ENCODE results near the gene IRX3.

The IRX3 gene

GRCh38 chr16:54303613-54304012 is 17.0 kb upstream of the IRX3 start:
- Histone ChIP-seq H3K9ac (ENCODE audit: insufficient read length) (no peak overlapping the region), H3K36me3 (ENCODE audit: insufficient read depth, low read length) (no peaks in the 10 kb centered on the region), H3K27ac (no peak overlapping the region), H3K4me3 (no peak overlapping the region), H3K9me3 (ENCODE audit: low read depth, low read length) (no peaks in the 10 kb centered on the region)
- no peak for TF ChIP-seq FOXP2 (optimal IDR thresholded peaks at IDR 0.05; ENCODE audit: control extremely low read depth, extremely low read length, insufficient read depth)
- TF ChIP-seq EZH2 (IDR thresholded peaks at IDR 0.05) = no peak
- TF ChIP-seq POLR2AphosphoS5 (IDR thresholded peaks at IDR 0.05; ENCODE audit: borderline replicate concordance, low read depth, low read length) = no peak
- DNase-seq (ENCODE audit: low read depth, low spot score) = no peak

DNA sequence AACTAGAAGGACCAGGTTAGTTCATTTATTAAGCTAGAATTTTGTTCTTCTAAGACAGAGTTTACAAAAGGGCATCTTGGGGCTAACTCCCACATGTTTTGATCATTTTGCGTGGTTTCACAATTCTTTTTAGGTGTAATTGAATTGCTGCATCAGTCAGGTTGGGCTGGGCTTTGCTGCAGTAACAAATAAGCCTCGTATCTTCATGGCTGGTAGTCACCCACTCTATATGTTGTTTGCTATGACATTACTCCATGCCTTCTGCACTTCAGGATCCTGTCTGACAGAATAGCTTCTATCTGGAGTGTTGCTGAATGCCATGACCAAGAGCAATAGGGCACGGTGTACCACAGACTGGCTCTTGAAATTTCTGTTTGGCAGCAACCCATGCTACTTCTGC is 10.6 kb upstream of the IRX3 start:
- Histone ChIP-seq H3K36me3 (ENCODE audit: insufficient read depth, low read length) (no peaks in the 10 kb centered on the region), H3K4me3 (no peak overlapping the region), H3K9ac (ENCODE audit: insufficient read length) (no peak overlapping the region), H3K27ac (no peak overlapping the region), H3K9me3 (ENCODE audit: low read depth, low read length) (no peaks in the 10 kb centered on the region)
- TF ChIP-seq EZH2 (IDR thresholded peaks at IDR 0.05) (no peak), FOXP2 (optimal IDR thresholded peaks at IDR 0.05; ENCODE audit: control extremely low read depth, extremely low read length, insufficient read depth) (no peak), POLR2AphosphoS5 (IDR thresholded peaks at IDR 0.05; ENCODE audit: borderline replicate concordance, low read depth, low read length) (no peak)
- no peak for DNase-seq (ENCODE audit: low read depth, low spot score)

DNA sequence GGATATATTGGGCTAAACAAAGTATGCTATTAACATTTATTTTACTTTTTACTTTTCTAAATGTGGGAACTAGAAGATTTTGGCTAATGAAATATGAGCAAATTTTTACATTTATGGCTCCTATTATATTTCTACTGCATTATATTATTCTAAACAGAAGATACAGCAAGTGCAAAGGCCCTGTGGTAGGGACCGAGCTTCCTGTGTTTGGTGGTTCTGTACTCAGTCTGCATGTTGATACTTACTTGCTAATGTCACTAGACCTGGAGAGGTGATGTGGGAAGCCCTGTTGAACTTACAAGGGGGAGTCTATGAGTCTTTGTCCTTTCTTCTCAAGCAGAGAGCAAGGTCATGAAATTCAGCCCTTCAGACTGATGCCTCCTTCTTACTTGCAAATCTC is 10.0 kb upstream of the IRX3 start:
- H3K9me3 ChIP-seq (ENCODE audit: low read depth, low read length) = no peaks in the 10 kb centered on the region
- H3K9ac ChIP-seq (ENCODE audit: insufficient read length) = no peak overlapping the region
- H3K4me3 ChIP-seq = no peak overlapping the region
- H3K27ac ChIP-seq = no peak overlapping the region
- no peak for TF ChIP-seq EZH2 (IDR thresholded peaks at IDR 0.05)
- TF ChIP-seq FOXP2 (optimal IDR thresholded peaks at IDR 0.05; ENCODE audit: control extremely low read depth, extremely low read length, insufficient read depth) = no peak
- no peak for TF ChIP-seq POLR2AphosphoS5 (IDR thresholded peaks at IDR 0.05; ENCODE audit: borderline replicate concordance, low read depth, low read length)
- no peaks in the 10 kb centered on the region for H3K36me3 ChIP-seq (ENCODE audit: insufficient read depth, low read length)
- DNase-seq (ENCODE audit: low read depth, low spot score) = no peak

DNA sequence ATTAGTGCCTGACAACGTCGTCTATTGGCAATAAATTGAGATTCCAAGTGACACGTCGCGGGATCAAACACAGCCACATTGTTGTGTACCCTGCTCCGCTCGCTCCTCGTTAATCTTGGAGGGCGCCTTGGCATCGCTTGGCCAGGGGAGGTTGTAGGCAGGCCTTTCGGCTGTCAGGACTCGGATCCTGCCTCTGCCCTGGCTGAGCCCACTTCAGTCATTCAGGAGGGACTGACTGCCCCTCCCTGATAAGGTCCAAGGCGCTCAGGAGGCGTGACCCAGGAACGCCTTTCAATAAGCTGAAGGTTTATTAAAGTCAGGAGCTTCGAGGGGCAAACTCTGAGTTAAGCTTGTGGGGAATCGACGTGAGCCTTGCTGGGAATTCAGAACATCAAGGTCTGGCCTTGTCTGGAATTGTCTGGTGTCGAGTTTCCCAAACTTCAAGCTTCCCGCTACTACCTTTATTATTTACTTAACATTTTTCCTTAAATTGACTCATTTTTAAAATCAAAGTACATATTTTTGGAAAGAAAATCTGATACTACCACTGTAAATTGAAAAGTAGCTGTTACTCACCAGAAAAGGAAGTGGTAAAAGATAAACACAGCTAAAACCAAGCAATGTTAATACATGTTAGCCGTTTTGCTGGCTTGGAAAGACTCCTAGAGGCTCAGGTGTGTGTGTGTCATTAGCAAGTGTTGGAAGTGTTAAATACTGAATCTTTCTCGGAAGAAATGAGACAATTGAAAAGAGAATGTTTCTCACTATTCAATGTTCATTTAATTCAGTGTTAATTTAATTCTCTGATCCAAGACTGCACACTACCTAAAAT is 5.3 kb upstream of the IRX3 start:
- Histone ChIP-seq H3K4me3 (no peak overlapping the region), H3K9ac (ENCODE audit: insufficient read length) (no peak overlapping the region), H3K36me3 (ENCODE audit: insufficient read depth, low read length) (no peaks in the 10 kb centered on the region), H3K9me3 (ENCODE audit: low read depth, low read length) (no peaks in the 10 kb centered on the region), H3K27ac (no peak overlapping the region)
- TF ChIP-seq POLR2AphosphoS5 (IDR thresholded peaks at IDR 0.05; ENCODE audit: borderline replicate concordance, low read depth, low read length) (no peak), FOXP2 (optimal IDR thresholded peaks at IDR 0.05; ENCODE audit: control extremely low read depth, extremely low read length, insufficient read depth) (no peak), EZH2 (IDR thresholded peaks at IDR 0.05) (no peak)
- no peak for DNase-seq (ENCODE audit: low read depth, low spot score)

- no peak for DNase-seq (ENCODE audit: low read depth, low spot score)
- no peak overlapping the region for H3K27ac ChIP-seq
- no peak overlapping the region for H3K4me3 ChIP-seq
Measured at GRCh38 chr16:54290833-54291655, 4.5 kb upstream of the IRX3 start.

GRCh38 chr16:54289945-54290832 is 3.6 kb upstream of the IRX3 start:
- H3K4me3 ChIP-seq = no peak overlapping the region

More at GRCh38 chr16:54290833-54291655, 4.5 kb upstream of the IRX3 start:
- TF ChIP-seq EZH2 (IDR thresholded peaks at IDR 0.05) (no peak), FOXP2 (optimal IDR thresholded peaks at IDR 0.05; ENCODE audit: control extremely low read depth, extremely low read length, insufficient read depth) (no peak), POLR2AphosphoS5 (IDR thresholded peaks at IDR 0.05; ENCODE audit: borderline replicate concordance, low read depth, low read length) (no peak)
- Histone ChIP-seq H3K36me3 (ENCODE audit: insufficient read depth, low read length) (no peaks in the 10 kb centered on the region), H3K9ac (ENCODE audit: insufficient read length) (no peak overlapping the region), H3K9me3 (ENCODE audit: low read depth, low read length) (no peaks in the 10 kb centered on the region)

GRCh38 chr16:54289242-54289944 is 2.8 kb upstream of the IRX3 start:
- no peak for TF ChIP-seq POLR2AphosphoS5 (IDR thresholded peaks at IDR 0.05; ENCODE audit: borderline replicate concordance, low read depth, low read length)
- no peak for TF ChIP-seq FOXP2 (optimal IDR thresholded peaks at IDR 0.05; ENCODE audit: control extremely low read depth, extremely low read length, insufficient read depth)
- no peak for TF ChIP-seq EZH2 (IDR thresholded peaks at IDR 0.05)
- DNase-seq (ENCODE audit: low read depth, low spot score) = no peak
- Histone ChIP-seq H3K27ac (no peak overlapping the region), H3K9ac (ENCODE audit: insufficient read length) (no peak overlapping the region), H3K36me3 (ENCODE audit: insufficient read depth, low read length) (no peaks in the 10 kb centered on the region), H3K9me3 (ENCODE audit: low read depth, low read length) (no peaks in the 10 kb centered on the region), H3K4me3 (no peak overlapping the region)

More at GRCh38 chr16:54289945-54290832, 3.6 kb upstream of the IRX3 start:
- Histone ChIP-seq H3K36me3 (ENCODE audit: insufficient read depth, low read length) (no peaks in the 10 kb centered on the region), H3K9ac (ENCODE audit: insufficient read length) (no peak overlapping the region), H3K27ac (no peak overlapping the region), H3K9me3 (ENCODE audit: low read depth, low read length) (no peaks in the 10 kb centered on the region)
- TF ChIP-seq POLR2AphosphoS5 (IDR thresholded peaks at IDR 0.05; ENCODE audit: borderline replicate concordance, low read depth, low read length) (no peak), FOXP2 (optimal IDR thresholded peaks at IDR 0.05; ENCODE audit: control extremely low read depth, extremely low read length, insufficient read depth) (no peak), EZH2 (IDR thresholded peaks at IDR 0.05) (no peak)
- DNase-seq (ENCODE audit: low read depth, low spot score) = no peak

Measured in SK-N-MC (cell line).